OCI-M2 (cell line): ENCODE data around the gene SYT11.
"Not testable (repeated sequence)": the region's sequence is repeated elsewhere in the genome, so short reads cannot be mapped to it uniquely, and the experiment has no call there.

ENCODE experiments used
- DNase-seq: peaks from one replicate; lab custom pipeline; 2025; ENCODE audit not compliant: unreplicated experiment; lab: John Stamatoyannopoulos, UW

Gene SYT11, protein sequence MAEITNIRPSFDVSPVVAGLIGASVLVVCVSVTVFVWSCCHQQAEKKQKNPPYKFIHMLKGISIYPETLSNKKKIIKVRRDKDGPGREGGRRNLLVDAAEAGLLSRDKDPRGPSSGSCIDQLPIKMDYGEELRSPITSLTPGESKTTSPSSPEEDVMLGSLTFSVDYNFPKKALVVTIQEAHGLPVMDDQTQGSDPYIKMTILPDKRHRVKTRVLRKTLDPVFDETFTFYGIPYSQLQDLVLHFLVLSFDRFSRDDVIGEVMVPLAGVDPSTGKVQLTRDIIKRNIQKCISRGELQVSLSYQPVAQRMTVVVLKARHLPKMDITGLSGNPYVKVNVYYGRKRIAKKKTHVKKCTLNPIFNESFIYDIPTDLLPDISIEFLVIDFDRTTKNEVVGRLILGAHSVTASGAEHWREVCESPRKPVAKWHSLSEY

GRCh38 chr1:155859234-155859829, at the start of gene SYT11:
TSS of gene SYT11 (plus strand) at chr1:155859567. CDS start at chr1:155859762, 195 bp downstream.
- DNase-seq, result peak; percentile 17

GRCh38 chr1:155812878-155813277, 46.5 kb upstream of the SYT11 start:
- no peak for DNase-seq

- no peak for DNase-seq
These were observed 45.7 kb upstream of the SYT11 start for GRCh38 chr1:155813672-155814071.

GRCh38 chr1:155816351-155816750, 43.0 kb upstream of the SYT11 start:
- no peak for DNase-seq

- no peak for DNase-seq
These were observed 31.9 kb upstream of the SYT11 start for GRCh38 chr1:155827450-155827849.

GRCh38 chr1:155831279-155831976, 27.9 kb upstream of the SYT11 start:
- DNase-seq, result no peak

- DNase-seq, result no peak
These were observed 25.6 kb upstream of the SYT11 start for GRCh38 chr1:155833665-155834295.

GRCh38 chr1:155834296-155834926, 25.0 kb upstream of the SYT11 start:
- DNase-seq, result no peak

DNA sequence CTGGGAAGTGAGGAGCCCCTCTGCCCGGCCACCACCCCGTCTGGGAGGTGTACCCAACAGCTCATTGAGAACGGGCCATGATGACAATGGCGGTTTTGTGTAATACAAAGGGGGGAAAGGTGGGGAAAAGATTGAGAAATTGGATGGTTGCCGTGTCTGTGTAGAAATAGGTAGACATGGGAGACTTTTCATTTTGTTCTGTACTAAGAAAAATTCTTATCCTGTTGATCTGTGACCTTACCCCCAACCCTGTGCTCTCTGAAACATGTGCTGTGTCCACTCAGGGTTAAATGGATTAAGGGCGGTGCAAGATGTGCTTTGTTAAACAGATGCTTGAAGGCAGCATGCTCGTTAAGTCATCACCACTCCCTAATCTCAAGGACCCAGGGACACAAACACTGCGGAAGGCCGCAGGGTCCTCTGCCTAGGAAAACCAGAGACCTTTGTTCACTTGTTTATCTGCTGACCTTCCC, 24.4 kb upstream of the SYT11 start:
- DNase-seq, result not testable (repeated sequence)

- no peak for DNase-seq
These were observed 23.8 kb upstream of the SYT11 start for GRCh38 chr1:155835548-155835947.

- DNase-seq, result no peak
These were observed 19.0 kb upstream of the SYT11 start for GRCh38 chr1:155840386-155840785.

- DNase-seq, result no peak
These were observed 14.4 kb upstream of the SYT11 start for GRCh38 chr1:155844860-155845421.

DNA sequence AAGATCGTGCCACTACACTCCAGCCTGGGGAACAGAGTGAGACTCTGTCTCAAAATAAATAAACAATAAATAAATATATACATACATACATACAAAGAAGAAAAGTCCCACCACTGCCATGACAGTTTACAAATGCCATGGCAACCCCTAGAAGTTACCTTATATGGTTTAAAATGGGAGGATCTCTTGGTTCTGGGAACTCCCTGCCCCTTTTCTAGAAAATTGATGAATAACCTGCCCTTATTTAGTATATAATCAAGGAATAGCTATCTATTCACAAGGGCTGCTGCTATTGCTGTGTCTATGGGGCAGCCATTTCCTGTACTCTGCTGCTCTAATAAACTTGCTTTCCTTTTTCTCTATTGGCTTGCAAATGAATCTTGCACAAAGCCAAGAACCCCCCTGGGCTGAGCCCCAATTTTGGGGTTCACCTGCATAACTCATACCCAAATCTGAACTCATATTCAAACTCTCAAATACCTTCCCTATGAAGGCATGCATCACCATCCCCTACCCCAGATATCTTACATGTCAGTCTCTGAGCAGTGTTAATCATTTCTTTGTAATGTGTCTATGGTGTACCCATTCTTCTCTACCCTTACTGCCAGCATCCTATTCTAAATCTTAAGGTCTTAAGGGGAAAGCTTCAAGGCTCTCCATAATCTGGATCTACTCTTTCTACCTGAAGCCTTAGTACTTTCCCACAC, 11.4 kb upstream of the SYT11 start:
- DNase-seq, result no peak

- DNase-seq, result no peak
These were observed 9.0 kb upstream of the SYT11 start for GRCh38 chr1:155850345-155850744.

GRCh38 chr1:155856257-155856974, 3.0 kb upstream of the SYT11 start:
- DNase-seq, result no peak

GRCh38 chr1:155856975-155857930, 2.1 kb upstream of the SYT11 start, which contains the start of gene GON4L:
TSS of gene GON4L (minus strand) at chr1:155857214. CDS start at chr1:155853780, 3,434 bp downstream.
- peak; percentile 31 for DNase-seq

DNA sequence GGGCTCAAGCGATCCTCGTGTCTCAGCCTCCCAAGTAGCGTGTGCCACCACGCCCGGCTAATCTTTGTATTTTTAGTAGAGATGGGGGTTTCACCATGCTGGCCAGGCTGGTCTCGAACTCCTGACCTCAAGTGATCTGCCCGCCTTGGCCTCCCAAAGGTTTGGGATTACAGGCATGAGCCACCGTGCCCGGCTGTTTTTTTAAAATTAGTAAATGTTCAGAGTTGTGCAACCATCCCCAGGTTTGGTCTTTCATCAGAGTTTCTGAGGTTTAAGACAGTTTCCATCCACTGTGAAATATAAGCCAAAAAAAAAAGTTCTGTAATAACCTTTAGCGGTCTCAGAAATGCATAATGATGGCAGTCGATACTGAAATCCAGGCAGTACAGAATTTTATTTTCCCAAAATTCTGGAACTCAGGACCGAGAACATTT, 550 bp upstream of the SYT11 start:
- DNase-seq, result no peak
